K562 (cell line): ENCODE results near the gene TSEN54.

Experiments used
- CBFB ChIP-seq: sonication (generic); formaldehyde crosslinking; IDR thresholded peaks from 2 replicates; pipeline ENCODE4 v1.4.0; 2020; ENCODE audit warnings: mild to moderate bottlenecking, missing genetic modification reagents
- CBX1 ChIP-seq: sonication (generic); IDR thresholded peaks from 2 replicates; pipeline ENCODE4 v1.6.1; 2016; ENCODE audit warnings: antibody characterized with exemption, low read depth, mild to moderate bottlenecking
- CREM ChIP-seq: IDR thresholded peaks from 2 replicates; pipeline ENCODE4 v1.6.1; 2014; ENCODE audit warnings: antibody characterized with exemption, low read depth
- MAX ChIP-seq: sonication (generic); formaldehyde crosslinking; IDR thresholded peaks from 2 replicates; pipeline ENCODE4 v1.9.0; 2022; ENCODE audit warnings: mild to moderate bottlenecking, missing genetic modification reagents
- POLR2H ChIP-seq: IDR thresholded peaks from 2 replicates; pipeline ENCODE4 v1.6.1; 2016; ENCODE audit warnings: missing genetic modification characterization, low read depth, mild to moderate bottlenecking, control low read depth, missing compliant biosample characterization, moderate library complexity
- RFX5 ChIP-seq: IDR thresholded peaks from 2 replicates; pipeline ENCODE4 v1.6.1; 2011; ENCODE audit warnings: low read depth, mild to moderate bottlenecking, improper control_type of control experiment, low read length
- ZBTB8A ChIP-seq: fragments of 450-650 bp; IDR thresholded peaks from 2 replicates; pipeline ENCODE4 v1.6.1; 2018; ENCODE audit warnings: mild to moderate bottlenecking, moderate library complexity; ENCODE audit not compliant: partially characterized antibody
- ZNF699 ChIP-seq: fragments of 250-450 bp; sonication (Bioruptor Pico); IDR thresholded peaks from 2 replicates; pipeline ENCODE4 v1.8.0; 2021; ENCODE audit warnings: mild to moderate bottlenecking, moderate library complexity; ENCODE audit not compliant: insufficient replicate concordance
- ZNF77 ChIP-seq: fragments of 250-450 bp; sonication (Bioruptor Pico); IDR thresholded peaks from 2 replicates; pipeline ENCODE4 v1.5.0; 2020

- TF ChIP-seq ZBTB8A (no peak), RFX5 (no peak), POLR2H (tag) (no peak), CREM (no peak), ZNF77 (CRISPR knock-in tag) (no peak), CBX1 (no peak), ZNF699 (CRISPR knock-in tag) (no peak), MAX (CRISPR knock-in tag) (no peak), CBFB (CRISPR knock-in tag) (no peak)
Observed at GRCh38 chr17:75503337-75503950, 12.9 kb upstream of the TSEN54 start.
